Measurements from ENCODE around the gene CAV3.

- no peak for TF ChIP-seq POLR2A (IDR thresholded peaks at IDR 0.05; ENCODE audit: low read length)
- no peak for TF ChIP-seq GATA1 (IDR thresholded peaks at IDR 0.05; ENCODE audit: low read depth, low read length)
These were observed 44.3 kb downstream of the CAV3 start for GRCh38 chr3:8777978-8778267.

All from erythroblast (primary cell).